HG03103 (cell line): ENCODE data around the gene SLC26A8.
A peak's percentile ranks its signal among the peaks of the same experiment; 100 is the strongest.
"Not testable (repeated sequence)": the region's sequence is repeated elsewhere in the genome, so short reads cannot be mapped to it uniquely, and the experiment has no call there.

ENCODE experiments used
- ATAC-seq: cut with Tn5 transposase; IDR thresholded peaks from one replicate; pipeline ENCODE4 v1.9.1; 2021; ENCODE audit warnings: low read depth; ENCODE audit not compliant: unreplicated experiment

Gene SLC26A8

GRCh38 chr6:36018339-36018738 is 6.1 kb downstream of the SLC26A8 start:
- ATAC-seq: no peak

GRCh38 chr6:36015666-36016065 is 8.8 kb downstream of the SLC26A8 start:
- ATAC-seq: no peak

DNA sequence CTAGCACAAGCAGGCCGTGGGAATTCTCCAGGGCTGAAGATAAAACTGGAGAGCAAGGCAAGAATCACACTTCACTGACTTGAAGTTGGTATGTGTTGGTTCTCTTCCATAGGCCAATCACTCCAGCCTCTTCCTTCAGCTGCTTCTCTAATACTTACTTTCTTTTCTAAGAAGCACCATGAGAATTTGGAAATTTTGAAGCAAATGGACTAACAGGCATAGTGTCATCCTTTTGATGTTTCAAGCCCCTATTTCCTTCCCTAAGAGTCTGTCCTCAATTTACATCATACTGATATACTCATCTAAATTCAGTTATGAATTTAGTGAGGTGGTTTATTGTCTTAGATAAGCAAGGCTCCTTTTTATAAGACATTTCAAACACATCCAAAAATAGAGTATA is 24.0 kb downstream of the SLC26A8 start:
- no peak for ATAC-seq

GRCh38 chr6:35993150-35993549 is 31.3 kb downstream of the SLC26A8 start:
- no peak for ATAC-seq

DNA sequence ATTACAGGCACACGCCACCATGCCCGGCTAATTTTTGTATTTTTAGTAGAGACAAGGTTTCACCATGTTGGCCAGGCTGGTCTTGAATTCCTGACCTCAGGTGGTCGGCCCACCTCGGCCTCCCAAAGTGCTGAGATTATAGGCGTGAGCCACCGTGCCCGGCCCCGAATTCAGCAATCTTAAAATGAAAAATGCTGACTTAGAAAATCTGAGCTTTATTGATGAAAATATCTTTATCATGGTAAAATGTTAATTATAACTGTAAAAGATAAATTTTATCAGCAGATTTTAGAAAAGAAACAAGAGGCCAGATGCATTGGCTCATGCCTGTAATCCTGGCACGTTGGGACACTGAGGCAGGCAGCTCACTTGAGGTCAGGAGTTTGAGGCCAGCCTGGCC is 36.4 kb downstream of the SLC26A8 start:
- not testable (repeated sequence) for ATAC-seq

DNA sequence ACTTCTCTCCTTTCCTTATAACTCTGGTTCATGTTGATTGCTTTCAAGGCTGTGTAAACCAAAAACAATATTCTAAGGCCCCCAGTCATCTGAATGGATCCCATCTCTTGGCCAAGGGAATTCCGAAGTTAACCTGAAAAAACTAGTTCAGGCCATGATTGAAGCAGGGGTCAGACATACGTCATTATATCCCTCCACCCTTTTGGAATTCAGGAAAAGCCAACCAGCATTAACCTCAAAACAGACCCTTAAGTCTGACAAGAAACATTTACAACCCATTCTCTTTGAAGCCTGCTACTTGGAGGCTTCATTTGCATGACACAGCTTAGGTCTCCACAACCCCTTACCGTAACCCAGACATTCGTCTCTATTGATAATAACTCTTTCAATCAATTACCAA is 39.7 kb downstream of the SLC26A8 start:
- no peak for ATAC-seq

DNA sequence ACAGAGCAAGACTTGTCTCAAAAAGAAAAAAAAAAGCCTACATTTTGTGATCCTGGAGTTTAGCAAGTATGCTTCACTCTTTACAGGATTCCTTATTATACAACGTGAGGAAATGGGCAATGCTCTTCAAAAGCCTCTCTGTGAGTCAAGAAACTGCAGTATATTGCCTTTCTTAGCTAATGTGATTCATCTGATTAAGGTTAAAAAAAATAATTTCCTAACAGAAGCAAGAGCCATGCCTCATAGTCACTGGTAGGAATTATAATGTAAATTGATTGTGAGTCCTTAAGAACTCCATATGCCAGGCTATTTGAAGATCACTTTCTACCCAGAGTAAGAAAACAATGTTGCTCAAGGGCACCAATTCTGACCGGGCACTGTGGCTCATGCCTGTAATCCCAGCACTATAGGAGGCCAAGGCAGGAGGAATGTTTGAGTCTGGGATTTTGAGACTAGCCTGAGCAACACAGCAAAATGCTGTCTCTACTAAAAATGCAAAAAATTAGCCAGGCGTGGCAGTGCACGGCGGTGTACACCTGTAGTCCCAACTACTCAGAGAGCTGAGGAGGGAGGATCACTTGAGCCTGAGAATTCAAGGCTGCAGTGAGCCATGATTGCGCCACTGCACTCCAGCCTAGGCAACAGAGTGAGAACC is 43.3 kb downstream of the SLC26A8 start:
- no peak for ATAC-seq

DNA sequence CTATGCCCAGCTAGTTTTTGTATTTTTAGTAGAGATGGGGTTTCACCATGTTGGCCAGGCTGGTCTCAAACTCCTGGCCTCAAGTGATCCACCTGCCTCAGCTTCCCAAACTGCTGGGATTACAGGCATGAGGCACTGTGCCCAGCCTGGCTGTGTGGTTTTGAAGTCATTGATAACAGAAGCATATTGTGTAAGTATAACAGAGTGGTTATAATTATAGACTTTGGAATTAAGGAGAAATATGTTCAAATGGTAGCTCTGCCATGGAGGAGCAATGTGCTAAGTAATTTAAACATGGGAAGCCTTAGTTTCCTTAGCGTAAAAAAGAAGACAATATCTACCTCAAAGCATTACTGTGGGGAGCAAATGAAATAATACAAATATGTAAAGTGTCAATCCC is 44.3 kb downstream of the SLC26A8 start:
- not testable (repeated sequence) for ATAC-seq

DNA sequence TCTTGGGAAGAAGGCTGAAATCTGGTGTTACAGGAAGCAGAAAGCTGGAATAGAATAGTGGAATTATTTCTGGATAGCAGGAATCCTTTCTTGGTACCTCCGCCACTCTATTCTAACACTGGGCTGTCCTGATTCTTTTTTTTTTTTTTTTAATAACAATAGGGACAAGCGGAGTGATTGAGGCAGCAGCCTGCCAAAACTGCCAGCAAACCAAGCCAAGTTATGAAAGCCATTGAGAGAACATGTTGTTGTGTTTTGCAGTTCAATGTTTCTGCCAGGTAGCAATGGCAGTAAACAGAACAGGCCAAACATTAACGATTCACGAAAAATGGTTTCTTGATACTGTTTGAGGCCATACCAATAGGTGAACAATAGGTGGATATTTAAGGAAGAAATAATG is 47.1 kb downstream of the SLC26A8 start:
- no peak for ATAC-seq

DNA sequence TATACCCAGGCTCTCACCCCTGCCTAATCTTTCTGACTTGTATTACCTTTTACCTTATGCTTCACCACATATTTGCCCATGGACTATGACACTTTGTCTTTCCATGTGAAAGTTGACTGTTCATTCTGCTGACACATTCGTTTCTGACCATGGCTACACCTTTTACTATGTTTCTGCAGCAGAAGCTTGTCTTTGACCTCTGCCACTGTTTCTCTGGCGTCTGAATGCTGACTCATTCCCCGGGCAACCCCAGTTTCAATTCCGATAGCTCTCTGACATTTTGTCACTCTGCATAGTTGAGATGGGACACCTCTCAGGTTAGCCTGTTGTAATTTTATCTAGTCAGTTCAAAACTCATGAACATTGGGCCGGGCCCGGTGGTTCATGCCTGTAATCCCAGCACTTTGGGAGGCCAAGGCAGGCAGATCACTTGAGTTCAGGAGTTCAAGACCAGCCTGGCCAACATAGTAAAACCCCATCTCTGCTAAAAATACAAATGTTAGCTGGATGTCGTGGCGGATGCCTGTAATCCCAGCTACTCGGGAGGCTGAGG is 50.7 kb downstream of the SLC26A8 start:
- peak; percentile 70 for ATAC-seq

GRCh38 chr6:35972471-35973367 is 51.7 kb downstream of the SLC26A8 start:
- ATAC-seq: no peak

DNA sequence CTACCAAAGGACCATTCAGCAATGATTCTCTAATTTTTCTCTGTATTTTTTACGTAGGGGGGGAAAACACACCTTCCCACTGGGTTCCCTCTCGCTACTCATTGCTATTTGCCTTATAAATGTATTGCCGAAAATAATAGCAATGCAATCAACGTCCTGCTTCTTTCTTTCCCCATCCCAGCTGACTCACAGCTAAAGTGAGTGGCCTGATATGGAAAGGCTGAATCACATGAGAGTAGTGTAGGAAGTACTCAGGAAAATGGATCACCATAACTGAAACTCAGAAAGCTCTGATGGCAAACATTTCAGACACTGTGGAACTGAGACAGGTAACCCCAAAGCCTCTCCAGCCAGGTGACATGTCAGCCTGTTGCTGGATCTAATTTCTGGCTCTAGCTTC is 54.3 kb downstream of the SLC26A8 start:
- ATAC-seq: no peak

GRCh38 chr6:35969646-35970045 is 54.8 kb downstream of the SLC26A8 start:
- no peak for ATAC-seq

DNA sequence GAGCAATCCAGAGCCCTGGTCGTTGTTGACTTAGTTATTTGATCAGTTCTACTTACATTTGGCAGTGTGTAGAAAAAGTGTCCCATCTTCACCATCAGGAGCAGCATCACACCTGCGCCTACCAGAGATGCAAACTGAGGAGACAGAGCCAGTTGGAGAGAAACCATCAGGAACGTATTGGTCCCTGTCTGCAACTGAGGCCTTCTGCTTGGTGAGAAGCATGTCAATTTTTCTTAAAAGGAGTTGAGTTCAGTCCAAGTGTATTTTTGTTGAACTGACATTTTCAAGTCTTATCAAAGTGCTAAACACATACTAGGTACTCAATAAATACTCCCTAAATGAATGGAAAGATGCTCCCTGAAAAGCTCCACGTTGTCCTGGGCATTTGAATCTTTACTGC is 55.6 kb downstream of the SLC26A8 start:
- no peak for ATAC-seq

DNA sequence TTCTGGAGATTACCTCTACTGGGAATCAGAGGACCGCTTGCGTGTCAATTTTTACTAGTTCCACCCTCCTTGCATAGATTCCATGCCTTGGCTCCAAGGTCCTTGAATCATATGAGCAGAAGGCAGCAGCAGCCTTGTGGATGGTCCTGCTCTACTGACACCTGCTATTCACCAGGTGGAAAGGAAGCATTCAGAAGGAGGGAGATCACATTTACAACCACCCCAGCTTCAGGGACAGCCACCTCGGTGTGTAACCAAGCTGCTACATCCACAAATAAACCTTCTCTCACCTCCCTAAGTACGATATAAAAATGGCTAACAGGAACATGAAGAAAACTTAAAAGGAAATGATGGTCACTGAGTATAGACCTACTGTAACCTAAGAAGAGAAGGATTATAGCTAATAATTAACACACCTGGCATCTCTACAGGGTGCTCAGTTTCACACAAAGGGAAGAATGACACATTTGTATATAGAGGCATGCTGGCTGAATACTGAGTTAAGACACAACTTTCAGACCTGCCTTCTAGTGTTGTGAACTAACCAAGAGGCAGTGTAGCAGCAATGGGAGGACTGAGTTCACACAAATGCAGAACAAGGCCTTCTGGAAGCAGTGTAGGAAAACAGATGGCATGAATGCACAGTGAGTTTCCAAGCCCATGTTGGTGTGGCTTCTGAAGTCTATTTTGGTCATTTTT is 57.2 kb downstream of the SLC26A8 start:
- no peak for ATAC-seq

GRCh38 chr6:35962779-35963560 is 61.5 kb downstream of the SLC26A8 start:
- ATAC-seq: no peak

DNA sequence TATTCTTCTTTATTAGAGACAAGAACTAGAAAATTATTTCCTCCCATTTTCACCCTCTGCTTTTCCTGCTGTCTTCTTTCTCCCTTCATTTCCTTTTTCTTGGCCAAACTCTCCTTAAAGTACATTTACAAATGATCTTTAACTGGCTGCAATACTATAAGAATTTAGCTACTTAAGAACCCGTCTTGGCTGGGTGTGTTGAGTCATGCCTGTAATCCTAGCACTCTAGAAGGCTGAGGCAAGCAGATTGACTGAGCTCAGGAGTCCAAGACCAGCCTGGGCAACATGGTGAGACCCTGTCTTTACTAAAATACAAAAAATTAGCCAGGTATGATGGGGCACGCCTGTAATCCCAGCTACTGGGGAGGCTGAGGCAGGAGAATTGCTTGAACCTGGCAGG is 64.3 kb downstream of the SLC26A8 start:
- ATAC-seq: no peak

DNA sequence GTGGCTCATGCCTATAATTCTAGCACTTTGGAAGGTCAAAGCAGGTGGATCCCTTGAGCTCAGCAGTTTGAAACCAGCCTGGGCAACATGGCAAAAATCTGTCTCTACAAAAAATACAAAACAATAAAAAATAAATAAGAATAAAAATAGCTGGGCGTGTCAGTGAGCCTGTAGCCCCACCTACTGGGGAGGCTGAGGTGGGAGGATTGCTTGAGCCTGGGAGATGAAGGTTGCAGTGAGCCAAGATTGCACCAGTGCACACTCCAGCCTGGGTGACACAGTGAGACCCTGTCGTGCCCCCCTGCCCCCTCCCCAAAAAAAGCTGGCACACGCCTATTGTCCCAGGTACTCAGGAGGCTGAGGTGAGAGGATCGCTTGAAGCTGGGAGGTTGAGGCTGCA is 68.5 kb downstream of the SLC26A8 start:
- ATAC-seq: no peak

- no peak for ATAC-seq
Measured at GRCh38 chr6:35955521-35955920, 68.9 kb downstream of the SLC26A8 start.

DNA sequence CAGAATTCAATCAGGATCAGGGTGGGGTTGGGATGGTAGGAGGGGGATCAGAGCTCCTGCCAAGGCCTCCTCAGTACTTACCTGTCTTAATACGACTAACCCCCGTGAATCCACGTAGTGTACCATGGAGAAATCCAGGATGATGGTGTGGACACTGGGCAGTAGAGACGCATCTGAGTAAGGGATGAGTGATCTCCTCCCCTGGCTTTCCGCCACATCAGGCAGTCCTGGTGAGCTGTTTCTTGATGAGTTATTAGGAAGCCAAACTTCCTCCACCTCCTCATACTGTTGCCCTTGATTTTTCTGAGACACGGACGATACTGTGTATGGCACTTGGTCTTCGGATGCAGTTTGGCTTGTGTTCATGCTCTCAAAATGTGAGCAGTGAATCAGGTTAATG is 69.4 kb downstream of the SLC26A8 start:
- ATAC-seq: no peak
